RCC 7860 (cell line): ENCODE data around the gene NAT16.
"Not testable (repeated sequence)": the region's sequence is repeated elsewhere in the genome, so short reads cannot be mapped to it uniquely, and the experiment has no call there.

Source experiments
- DNase-seq: peaks from one replicate; pipeline ENCODE4 v3.0.0-alpha.2; 2015; ENCODE audit warnings: low spot score
- FAIRE-seq: peaks from 2 replicates; lab custom pipeline; 2012; peaks lifted over from hg19 to GRCh38; lab: Jason Lieb, UNC

Gene NAT16

DNA sequence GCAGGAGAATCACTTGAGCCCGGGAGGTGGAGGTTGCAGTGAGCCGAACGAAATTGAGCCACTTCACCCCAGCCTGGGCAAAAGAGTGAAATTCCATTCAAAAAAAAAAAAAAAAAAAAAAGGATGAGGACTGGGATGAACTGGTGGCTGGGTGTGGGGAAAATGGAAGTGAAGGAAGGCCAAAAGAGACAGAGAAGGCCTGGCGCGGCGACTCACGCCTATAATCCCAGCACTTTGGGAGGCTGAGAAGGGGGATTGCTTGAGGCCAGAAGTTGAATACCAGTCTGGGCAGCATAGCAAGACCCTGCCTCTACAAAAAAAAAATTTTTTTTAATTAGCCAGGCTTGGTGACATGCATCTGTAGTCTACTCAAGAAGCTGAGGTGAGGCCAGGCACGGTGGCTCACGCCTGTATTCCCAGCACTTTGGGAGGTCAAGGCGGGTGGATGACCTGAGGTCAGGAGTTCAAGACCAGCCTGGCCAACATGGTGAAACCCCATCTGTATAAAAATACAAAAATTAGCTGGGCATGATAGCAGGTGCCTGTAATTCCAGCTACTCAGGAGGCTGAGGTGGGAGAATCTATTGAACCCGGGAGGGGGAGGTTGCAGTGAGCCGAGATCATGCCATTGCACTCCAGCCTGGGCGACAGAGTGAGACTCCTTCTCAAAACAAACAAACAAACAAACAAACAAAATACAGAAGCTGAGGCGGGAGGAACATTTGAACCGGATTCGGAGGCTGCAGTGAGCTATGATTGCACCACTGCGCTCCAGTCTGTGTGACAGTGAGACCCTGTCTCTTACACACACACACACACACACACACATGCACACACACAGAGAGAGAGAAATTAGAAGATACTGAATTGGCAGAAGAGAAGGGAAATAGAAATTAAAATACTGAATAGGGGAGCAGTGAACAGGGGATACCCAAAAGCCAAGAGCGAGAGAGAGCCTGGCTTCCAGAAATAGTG lies 47.2 kb downstream of the NAT16 start:
- FAIRE-seq: not testable (repeated sequence)
- DNase-seq: peak; percentile 3

DNA sequence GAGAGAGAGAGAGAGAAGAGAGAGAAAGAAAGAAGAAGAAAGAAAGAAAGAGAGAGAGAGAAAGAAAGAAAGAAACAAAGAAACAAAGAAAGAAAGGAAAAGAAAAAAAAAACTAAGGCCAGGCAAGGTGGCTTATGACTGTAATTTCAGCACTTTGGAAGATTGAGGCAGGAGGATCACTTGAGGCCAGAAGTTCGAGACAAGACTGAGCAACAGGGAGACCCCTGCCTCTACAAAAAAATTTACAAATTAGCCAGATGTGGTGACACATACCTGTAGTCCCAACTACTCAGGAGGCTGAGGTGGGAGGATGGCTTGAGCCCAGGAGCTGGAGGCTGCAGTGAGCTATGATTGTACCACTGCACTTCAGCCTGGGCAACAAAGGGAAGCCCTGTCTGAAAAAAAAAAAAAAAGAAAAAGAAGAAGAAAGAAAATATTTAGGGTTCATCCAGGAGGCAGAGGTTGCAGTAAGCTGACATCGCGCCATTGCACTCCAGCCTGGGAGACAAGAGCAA lies 50.4 kb downstream of the NAT16 start:
- no peak for FAIRE-seq
- DNase-seq: no peak

DNA sequence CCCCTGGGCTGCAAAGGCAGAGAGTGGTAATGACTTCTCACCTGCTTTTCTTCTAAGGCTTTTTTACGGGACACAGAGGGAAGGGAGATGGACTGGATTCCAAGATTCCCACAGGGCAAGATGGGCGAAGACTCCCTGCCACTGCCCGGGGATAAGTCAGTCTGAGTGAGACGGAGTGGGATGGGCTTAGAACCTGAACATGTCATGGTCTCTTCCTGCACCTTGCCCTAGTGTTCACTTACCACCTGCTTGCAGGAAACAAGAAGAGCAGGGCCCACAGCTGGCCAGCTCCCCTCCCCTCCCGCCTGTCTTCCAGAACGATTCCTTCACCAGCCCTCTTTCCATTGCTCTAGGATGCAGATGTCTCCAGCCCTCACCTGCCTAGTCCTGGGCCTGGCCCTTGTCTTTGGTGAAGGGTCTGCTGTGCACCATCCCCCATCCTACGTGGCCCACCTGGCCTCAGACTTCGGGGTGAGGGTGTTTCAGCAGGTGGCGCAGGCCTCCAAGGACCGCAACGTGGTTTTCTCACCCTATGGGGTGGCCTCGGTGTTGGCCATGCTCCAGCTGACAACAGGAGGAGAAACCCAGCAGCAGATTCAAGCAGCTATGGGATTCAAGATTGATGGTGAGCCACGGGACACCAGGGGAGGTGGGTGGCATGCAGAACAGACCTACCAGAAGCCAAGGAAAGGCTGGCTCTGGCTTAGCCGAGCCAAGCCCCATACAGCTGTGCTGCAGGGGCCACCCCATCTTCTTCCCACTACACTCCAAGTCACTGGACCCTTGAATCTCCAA lies 51.9 kb downstream of the NAT16 start:
- FAIRE-seq (no peak), DNase-seq (peak; percentile 62)

DNA sequence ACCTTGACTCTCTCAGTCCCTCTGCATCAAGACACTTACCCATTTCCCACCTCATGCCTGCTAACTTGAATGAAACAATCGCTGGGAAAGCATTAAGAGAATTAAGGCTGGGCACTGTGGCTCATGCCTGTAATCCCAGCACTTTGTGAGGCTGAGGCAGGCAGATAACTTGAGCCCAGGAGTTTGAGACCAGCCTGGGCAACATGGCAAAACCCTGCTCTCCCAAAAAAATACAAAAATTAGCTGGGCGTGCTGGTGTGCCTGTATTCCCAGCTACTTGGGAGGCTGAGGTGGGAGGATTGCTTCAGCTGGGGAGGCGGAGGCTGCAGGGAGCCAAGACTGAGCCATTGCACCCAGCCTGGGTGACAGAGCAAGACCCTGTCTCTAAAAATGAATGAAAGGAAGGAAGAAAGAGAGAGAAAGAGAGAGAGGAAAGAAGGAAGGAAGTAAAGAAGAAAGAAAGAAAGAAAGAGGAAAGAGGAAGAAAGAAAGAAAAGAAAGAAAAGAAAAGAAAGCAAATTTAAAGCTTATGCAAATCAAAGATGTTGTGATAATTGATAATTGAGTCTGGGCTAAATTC lies 52.5 kb downstream of the NAT16 start:
- no peak for FAIRE-seq
- no peak for DNase-seq

DNA sequence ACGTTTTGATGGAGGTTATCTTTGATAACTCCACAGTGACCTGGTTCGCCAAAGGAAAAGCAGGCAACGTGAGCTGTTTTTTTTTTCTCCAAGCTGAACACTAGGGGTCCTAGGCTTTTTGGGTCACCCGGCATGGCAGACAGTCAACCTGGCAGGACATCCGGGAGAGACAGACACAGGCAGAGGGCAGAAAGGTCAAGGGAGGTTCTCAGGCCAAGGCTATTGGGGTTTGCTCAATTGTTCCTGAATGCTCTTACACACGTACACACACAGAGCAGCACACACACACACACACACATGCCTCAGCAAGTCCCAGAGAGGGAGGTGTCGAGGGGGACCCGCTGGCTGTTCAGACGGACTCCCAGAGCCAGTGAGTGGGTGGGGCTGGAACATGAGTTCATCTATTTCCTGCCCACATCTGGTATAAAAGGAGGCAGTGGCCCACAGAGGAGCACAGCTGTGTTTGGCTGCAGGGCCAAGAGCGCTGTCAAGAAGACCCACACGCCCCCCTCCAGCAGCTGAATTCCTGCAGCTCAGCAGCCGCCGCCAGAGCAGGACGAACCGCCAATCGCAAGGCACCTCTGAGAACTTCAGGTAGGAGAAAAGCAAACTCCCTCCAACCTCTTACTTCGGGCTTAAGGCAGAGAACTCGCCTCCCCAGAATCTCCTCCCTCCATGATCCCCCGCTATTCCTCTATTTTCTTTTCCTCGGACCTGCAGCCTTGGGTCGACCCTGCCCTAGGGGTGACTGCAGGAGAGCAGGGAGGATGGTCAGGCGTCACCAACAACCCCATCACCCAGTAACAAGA lies 53.2 kb downstream of the NAT16 start, which contains the start of gene SERPINE1:
TSS of gene SERPINE1 (plus strand) at position 454 of the 809 bp plus-strand sequence. CDS start 1,290 bp downstream, outside the sequence.
- FAIRE-seq: peak; percentile 83
- peak; percentile 99 for DNase-seq

DNA sequence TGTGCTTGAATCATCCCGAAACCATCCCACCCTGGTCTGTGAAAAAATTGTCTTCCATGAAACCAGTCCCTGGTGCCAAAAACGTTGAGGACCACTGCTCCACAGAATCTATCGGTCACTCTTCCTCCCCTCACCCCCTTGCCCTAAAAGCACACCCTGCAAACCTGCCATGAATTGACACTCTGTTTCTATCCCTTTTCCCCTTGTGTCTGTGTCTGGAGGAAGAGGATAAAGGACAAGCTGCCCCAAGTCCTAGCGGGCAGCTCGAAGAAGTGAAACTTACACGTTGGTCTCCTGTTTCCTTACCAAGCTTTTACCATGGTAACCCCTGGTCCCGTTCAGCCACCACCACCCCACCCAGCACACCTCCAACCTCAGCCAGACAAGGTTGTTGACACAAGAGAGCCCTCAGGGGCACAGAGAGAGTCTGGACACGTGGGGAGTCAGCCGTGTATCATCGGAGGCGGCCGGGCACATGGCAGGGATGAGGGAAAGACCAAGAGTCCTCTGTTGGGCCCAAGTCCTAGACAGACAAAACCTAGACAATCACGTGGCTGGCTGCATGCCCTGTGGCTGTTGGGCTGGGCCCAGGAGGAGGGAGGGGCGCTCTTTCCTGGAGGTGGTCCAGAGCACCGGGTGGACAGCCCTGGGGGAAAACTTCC lies 54.0 kb downstream of the NAT16 start:
- DNase-seq (peak; percentile 97), FAIRE-seq (no peak)

- DNase-seq: peak; percentile 92
- FAIRE-seq: peak; percentile 88
Observed at GRCh38 chr7:101124376-101125056, 55.6 kb downstream of the NAT16 start.

GRCh38 chr7:101123703-101124068 lies 56.4 kb downstream of the NAT16 start:
- DNase-seq (no peak), FAIRE-seq (no peak)

DNA sequence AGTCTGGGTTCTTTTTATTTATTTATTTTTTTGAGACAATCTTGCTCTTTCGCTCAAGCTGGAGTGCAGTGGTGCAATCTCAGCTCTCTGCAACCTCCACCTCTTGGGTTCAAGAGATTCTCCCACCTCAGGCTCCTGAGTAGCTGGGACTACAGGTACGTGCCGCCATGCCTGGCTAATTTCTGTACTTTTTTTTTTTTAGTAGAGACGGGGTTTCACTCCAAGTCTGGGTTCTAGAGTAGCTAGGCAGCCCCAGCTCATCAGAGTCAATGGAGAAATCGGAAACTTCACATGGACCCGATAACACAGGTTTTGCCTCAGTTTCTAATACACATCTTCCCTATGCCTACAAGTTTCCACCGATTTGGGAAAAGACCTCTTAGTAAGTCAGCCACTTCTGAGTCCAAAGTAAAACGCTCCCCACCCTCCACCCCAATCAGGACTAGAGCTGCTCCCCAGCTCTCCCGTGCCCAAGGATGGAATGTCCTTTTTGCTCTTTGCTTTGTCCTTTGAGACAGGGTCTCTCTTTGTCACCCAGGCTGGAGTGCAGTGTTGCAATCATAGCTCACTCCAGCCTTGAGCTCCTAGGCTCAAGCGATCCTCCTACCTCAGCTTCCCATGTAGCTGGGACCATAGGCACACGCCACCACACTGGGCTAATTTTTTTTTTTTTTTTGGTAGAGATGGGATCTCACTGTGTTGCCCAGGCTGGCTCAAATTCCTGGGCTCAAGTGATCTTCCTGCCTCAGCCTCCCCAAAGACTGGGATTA lies 57.0 kb downstream of the NAT16 start:
- no peak for FAIRE-seq

GRCh38 chr7:101121991-101122932 lies 57.8 kb downstream of the NAT16 start:
- FAIRE-seq: peak; percentile 94
- peak; percentile 99 for DNase-seq

More for the DNA sequence above, 57.0 kb downstream of the NAT16 start:
- no peak for DNase-seq

- FAIRE-seq: not testable (repeated sequence)
Observed at GRCh38 chr7:101121631-101121990, 58.5 kb downstream of the NAT16 start.

More at GRCh38 chr7:101121631-101121990, 58.5 kb downstream of the NAT16 start:
- not testable (repeated sequence) for DNase-seq
